ENCODE data around the gene SMIM22. TPM values are rescaled to one million over a fixed set of nuclear protein-coding genes. Genes with fewer than 3 reads are reported as not detected.

SMIM22 gene
- total RNA-seq, 1 donor from 2014 or later = not detected

GRCh38 chr16:4796982-4797804 lies 2.0 kb downstream of the SMIM22 start:
- H3K27ac ChIP-seq = no peak overlapping the region

GRCh38 chr16:4797805-4798252 lies 2.7 kb downstream of the SMIM22 start:
- no peak for TF ChIP-seq CTCF (IDR thresholded peaks at IDR 0.05)
- TF ChIP-seq POLR2A (IDR thresholded peaks at IDR 0.05) = no peak
- TF ChIP-seq POLR2AphosphoS5 (IDR thresholded peaks at IDR 0.05; ENCODE audit: insufficient read depth in 1 of 2, low read depth in 1 of 2) = no peak
- H3K27me3 ChIP-seq = no peaks in the 10 kb centered on the region

More at GRCh38 chr16:4796982-4797804, 2.0 kb downstream of the SMIM22 start:
- Histone ChIP-seq H3K36me3 (peaks cover 0 to 9% of the 10 kb centered on the region in 2 donors), H3K4me1 (peaks cover 22% of the 10 kb centered on the region), H3K4me3 (no peak overlapping the region), H3K27me3 (no peaks in the 10 kb centered on the region), H3K9me3 (no peaks in the 10 kb centered on the region)
- intact Hi-C loops (cut with DNase I) = no loop called here
- DNase-seq (ENCODE audit: extremely low spot score in 2 of 2) = no peak
- no peak for TF ChIP-seq POLR2A (IDR thresholded peaks at IDR 0.05)
- TF ChIP-seq CTCF (IDR thresholded peaks at IDR 0.05) = no peak
- TF ChIP-seq POLR2AphosphoS5 (IDR thresholded peaks at IDR 0.05; ENCODE audit: insufficient read depth in 1 of 2, low read depth in 1 of 2) = no peak

GRCh38 chr16:4798456-4798855 lies 3.3 kb downstream of the SMIM22 start:
- no peaks in the 10 kb centered on the region for H3K9me3 ChIP-seq
- H3K27me3 ChIP-seq = no peaks in the 10 kb centered on the region
- H3K4me1 ChIP-seq = peaks cover 27% of the 10 kb centered on the region
- intact Hi-C loops (cut with DNase I) = no loop called here
- H3K27ac ChIP-seq = no peak overlapping the region
- H3K36me3 ChIP-seq = peaks cover 0 to 9% of the 10 kb centered on the region in 2 donors
- no peak for TF ChIP-seq POLR2A (IDR thresholded peaks at IDR 0.05)
- TF ChIP-seq POLR2AphosphoS5 (IDR thresholded peaks at IDR 0.05; ENCODE audit: insufficient read depth in 1 of 2, low read depth in 1 of 2) = no peak
- no peak for TF ChIP-seq CTCF (IDR thresholded peaks at IDR 0.05)
- no peak for DNase-seq (ENCODE audit: extremely low spot score in 2 of 2)
- H3K4me3 ChIP-seq = no peak overlapping the region

More at GRCh38 chr16:4797805-4798252, 2.7 kb downstream of the SMIM22 start:
- H3K9me3 ChIP-seq = no peaks in the 10 kb centered on the region
- H3K27ac ChIP-seq = no peak overlapping the region
- peaks cover 0 to 9% of the 10 kb centered on the region in 2 donors for H3K36me3 ChIP-seq
- H3K4me1 ChIP-seq = peaks cover 22% of the 10 kb centered on the region
- intact Hi-C loops (cut with DNase I) = no loop called here
- DNase-seq (ENCODE audit: extremely low spot score in 2 of 2) = no peak
- H3K4me3 ChIP-seq = no peak overlapping the region

GRCh38 chr16:4799171-4799855 lies 4.1 kb downstream of the SMIM22 start:
- Histone ChIP-seq H3K9me3 (no peaks in the 10 kb centered on the region), H3K4me1 (peaks cover 30% of the 10 kb centered on the region), H3K27me3 (no peaks in the 10 kb centered on the region), H3K4me3 (no peak overlapping the region), H3K27ac (no peak overlapping the region), H3K36me3 (peaks cover 0 to 11% of the 10 kb centered on the region in 2 donors)
- no peak for TF ChIP-seq POLR2AphosphoS5 (IDR thresholded peaks at IDR 0.05; ENCODE audit: insufficient read depth in 1 of 2, low read depth in 1 of 2)
- TF ChIP-seq CTCF (IDR thresholded peaks at IDR 0.05) = no peak
- TF ChIP-seq POLR2A (IDR thresholded peaks at IDR 0.05) = no peak
- no peak for DNase-seq (ENCODE audit: extremely low spot score in 2 of 2)
- intact Hi-C loops (cut with DNase I) = no loop called here

All from vagina (tissue), 2 donors.